ENCODE data around the gene CDH15. TPM values are rescaled to one million over a fixed set of nuclear protein-coding genes. Genes with fewer than 3 reads are reported as not detected.

CDH15 gene
- total RNA-seq, 1 experiment from 2014 or later: 1.5 TPM

DNA sequence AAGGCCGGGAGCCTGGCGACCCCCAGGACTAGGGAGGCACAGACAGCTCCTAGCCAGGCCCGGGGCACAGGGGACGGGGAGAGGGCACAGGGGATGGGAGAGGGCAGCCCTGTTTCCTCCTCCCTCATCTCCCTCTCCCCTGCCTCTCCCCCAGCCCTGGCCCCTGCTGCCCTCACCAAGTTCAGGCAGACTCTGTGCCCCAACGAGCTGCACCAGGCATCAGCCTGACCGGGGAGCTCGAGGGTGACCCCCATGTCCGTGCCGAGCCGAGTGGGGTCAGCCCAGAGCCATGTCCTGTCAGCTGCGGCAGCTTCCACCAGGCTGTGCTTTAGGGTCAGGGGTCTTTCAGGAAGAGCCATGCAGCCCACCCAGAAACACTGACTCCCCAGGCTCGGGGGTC, 6.0 kb downstream of the CDH15 start:
- H2AFZ ChIP-seq (ENCODE audit: low read length): no peak overlapping the region
- no peak for TF ChIP-seq EZH2 (IDR thresholded peaks at IDR 0.05; ENCODE audit: low read length, unreplicated experiment)
- TF ChIP-seq EZH2phosphoT487 (IDR thresholded peaks at IDR 0.05; ENCODE audit: borderline replicate concordance, low read length): no peak
- no peaks in the 10 kb centered on the region for H3K4me1 ChIP-seq (ENCODE audit: insufficient read depth, low read length)
- H3K9me3 ChIP-seq (ENCODE audit: low read length): no peaks in the 10 kb centered on the region
- no TSS peak for BruUV-seq (replicated peaks)
- POLR2A ChIA-PET (ENCODE audit: unreplicated experiment): no interaction called here
- H3K36me3 ChIP-seq (ENCODE audit: low read depth, low read length): no peaks in the 10 kb centered on the region
- H3K9me2 ChIP-seq (replicated peaks; ENCODE audit: low read length): no peaks in the 10 kb centered on the region
- H3K4me3 ChIP-seq (ENCODE audit: low read length): no peak overlapping the region
- intact Hi-C loops (cut with micrococcal nuclease): no loop called here
- H3K4me2 ChIP-seq (ENCODE audit: low read length): no peak overlapping the region
- no peaks in the 10 kb centered on the region for H4K20me1 ChIP-seq (ENCODE audit: low read length)
- H3K27ac ChIP-seq (ENCODE audit: low read length): no peak overlapping the region
- no peaks in the 10 kb centered on the region for H3F3A ChIP-seq (ENCODE audit: low read length, unreplicated experiment)
- CTCF ChIA-PET: no interaction called here
- no peak for DNase-seq
- no peaks in the 10 kb centered on the region for H3K27me3 ChIP-seq (ENCODE audit: low read length)
- no peak overlapping the region for H3K9ac ChIP-seq (ENCODE audit: low read length)
- H3K79me2 ChIP-seq (ENCODE audit: low read length): no peaks in the 10 kb centered on the region
- no peak for ATAC-seq

DNA sequence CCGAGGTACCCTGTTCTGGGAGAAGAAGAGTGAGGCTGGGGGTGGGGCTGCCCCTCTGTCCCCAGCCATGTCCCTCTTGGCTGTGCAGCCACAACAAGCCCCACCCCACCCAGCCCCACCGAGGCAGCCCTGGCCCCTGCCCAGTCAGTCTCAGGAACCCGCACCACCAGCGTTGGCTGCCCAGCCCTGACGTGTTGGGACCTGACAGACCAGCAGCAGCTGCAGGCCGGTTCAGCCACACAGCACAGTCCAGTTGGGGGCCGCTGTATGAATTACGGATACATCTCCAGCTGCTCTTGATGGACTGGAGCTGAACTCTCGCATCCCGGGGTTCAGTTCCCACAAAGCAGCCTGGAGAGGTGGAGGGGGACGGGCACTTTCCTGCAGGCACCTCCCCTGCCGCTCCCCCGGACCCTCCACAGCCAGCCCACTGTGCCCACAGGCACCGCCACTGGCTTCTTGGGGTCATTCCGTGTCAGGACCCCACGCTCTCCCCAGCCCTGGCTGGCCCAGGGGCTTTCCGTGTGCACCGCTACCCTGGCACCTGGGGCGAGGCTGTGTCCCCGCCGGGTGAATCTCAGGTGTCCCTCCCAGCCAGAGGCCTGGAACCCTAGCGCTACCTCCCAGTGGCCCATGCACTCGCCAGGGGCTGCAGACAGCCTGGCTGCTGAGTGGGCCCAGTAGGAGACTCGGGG, 7.1 kb downstream of the CDH15 start:
- Histone ChIP-seq H3K27ac (ENCODE audit: low read length) (no peak overlapping the region), H3K79me2 (ENCODE audit: low read length) (no peaks in the 10 kb centered on the region), H3F3A (ENCODE audit: low read length, unreplicated experiment) (no peaks in the 10 kb centered on the region), H2AFZ (ENCODE audit: low read length) (no peak overlapping the region), H3K9ac (ENCODE audit: low read length) (no peak overlapping the region), H3K4me1 (ENCODE audit: insufficient read depth, low read length) (no peaks in the 10 kb centered on the region), H3K9me3 (ENCODE audit: low read length) (no peaks in the 10 kb centered on the region), H3K4me2 (ENCODE audit: low read length) (no peak overlapping the region), H3K9me2 (replicated peaks; ENCODE audit: low read length) (no peaks in the 10 kb centered on the region), H3K27me3 (ENCODE audit: low read length) (no peaks in the 10 kb centered on the region), H3K4me3 (ENCODE audit: low read length) (no peak overlapping the region), H4K20me1 (ENCODE audit: low read length) (no peaks in the 10 kb centered on the region), H3K36me3 (ENCODE audit: low read depth, low read length) (no peaks in the 10 kb centered on the region)
- no peak for TF ChIP-seq EZH2 (IDR thresholded peaks at IDR 0.05; ENCODE audit: low read length, unreplicated experiment)
- TF ChIP-seq, protein P1, sequence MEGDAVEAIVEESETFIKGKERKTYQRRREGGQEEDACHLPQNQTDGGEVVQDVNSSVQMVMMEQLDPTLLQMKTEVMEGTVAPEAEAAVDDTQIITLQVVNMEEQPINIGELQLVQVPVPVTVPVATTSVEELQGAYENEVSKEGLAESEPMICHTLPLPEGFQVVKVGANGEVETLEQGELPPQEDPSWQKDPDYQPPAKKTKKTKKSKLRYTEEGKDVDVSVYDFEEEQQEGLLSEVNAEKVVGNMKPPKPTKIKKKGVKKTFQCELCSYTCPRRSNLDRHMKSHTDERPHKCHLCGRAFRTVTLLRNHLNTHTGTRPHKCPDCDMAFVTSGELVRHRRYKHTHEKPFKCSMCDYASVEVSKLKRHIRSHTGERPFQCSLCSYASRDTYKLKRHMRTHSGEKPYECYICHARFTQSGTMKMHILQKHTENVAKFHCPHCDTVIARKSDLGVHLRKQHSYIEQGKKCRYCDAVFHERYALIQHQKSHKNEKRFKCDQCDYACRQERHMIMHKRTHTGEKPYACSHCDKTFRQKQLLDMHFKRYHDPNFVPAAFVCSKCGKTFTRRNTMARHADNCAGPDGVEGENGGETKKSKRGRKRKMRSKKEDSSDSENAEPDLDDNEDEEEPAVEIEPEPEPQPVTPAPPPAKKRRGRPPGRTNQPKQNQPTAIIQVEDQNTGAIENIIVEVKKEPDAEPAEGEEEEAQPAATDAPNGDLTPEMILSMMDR (conservative IDR thresholded peaks at IDR 0.05; ENCODE audit: low read depth, low read length): no peak
- no peak for TF ChIP-seq EZH2phosphoT487 (IDR thresholded peaks at IDR 0.05; ENCODE audit: borderline replicate concordance, low read length)
- ChIA-PET POLR2A (ENCODE audit: unreplicated experiment) (no interaction called here), CTCF (no interaction called here)
- DNase-seq (no peak), ATAC-seq (no peak)
- no TSS peak for BruUV-seq (replicated peaks)
- intact Hi-C loops (cut with micrococcal nuclease): no loop called here

DNA sequence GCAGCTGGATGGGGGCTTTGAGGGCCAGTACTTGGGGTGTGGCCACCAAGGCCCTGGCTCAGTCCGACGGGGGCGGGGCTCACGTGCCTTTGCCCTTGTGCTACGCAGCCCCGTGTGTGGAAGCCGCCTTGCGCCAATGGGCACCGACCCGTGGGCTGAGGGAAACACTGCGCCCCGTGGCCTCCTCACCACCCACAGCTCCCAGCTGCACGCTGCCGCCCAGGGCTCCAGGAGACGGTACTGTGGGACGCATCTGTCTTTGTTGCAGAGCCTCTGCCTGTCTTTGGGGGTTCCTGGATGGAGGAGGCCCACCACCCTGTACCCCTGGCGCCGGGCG, 7.6 kb downstream of the CDH15 start:
- ATAC-seq (no peak), DNase-seq (no peak)
- Histone ChIP-seq H3K36me3 (ENCODE audit: low read depth, low read length) (no peaks in the 10 kb centered on the region), H3K79me2 (ENCODE audit: low read length) (no peaks in the 10 kb centered on the region), H3K4me1 (ENCODE audit: insufficient read depth, low read length) (no peaks in the 10 kb centered on the region), H3K27ac (ENCODE audit: low read length) (no peak overlapping the region), H3K4me2 (ENCODE audit: low read length) (no peak overlapping the region), H3K4me3 (ENCODE audit: low read length) (no peak overlapping the region), H3K9me2 (replicated peaks; ENCODE audit: low read length) (no peaks in the 10 kb centered on the region), H2AFZ (ENCODE audit: low read length) (no peak overlapping the region), H3F3A (ENCODE audit: low read length, unreplicated experiment) (no peaks in the 10 kb centered on the region), H3K9me3 (ENCODE audit: low read length) (no peaks in the 10 kb centered on the region), H3K27me3 (ENCODE audit: low read length) (no peaks in the 10 kb centered on the region), H3K9ac (ENCODE audit: low read length) (no peak overlapping the region), H4K20me1 (ENCODE audit: low read length) (no peaks in the 10 kb centered on the region)
- TF ChIP-seq EZH2 (IDR thresholded peaks at IDR 0.05; ENCODE audit: low read length, unreplicated experiment) (no peak), EZH2phosphoT487 (IDR thresholded peaks at IDR 0.05; ENCODE audit: borderline replicate concordance, low read length) (no peak)
- TF ChIP-seq, protein P1 (conservative IDR thresholded peaks at IDR 0.05; ENCODE audit: low read depth, low read length): no peak
- CTCF ChIA-PET: no interaction called here
- no TSS peak for BruUV-seq (replicated peaks)
- POLR2A ChIA-PET (ENCODE audit: unreplicated experiment): no interaction called here
- intact Hi-C loops (cut with micrococcal nuclease): no loop called here
